Measurements from ENCODE around the gene OS9.

The OS9 gene

GRCh38 chr12:57724003-57724935 lies 30.3 kb downstream of the OS9 start:
- Mint-ChIP-seq H3K4me1 (ENCODE audit: low read depth) (peaks cover 16% of the 10 kb centered on the region), H3K4me3 (no peak overlapping the region), H3K36me3 (peaks cover 2% of the 10 kb centered on the region), H3K27me3 (no peaks in the 10 kb centered on the region), H3K9me3 (ENCODE audit: low read depth) (no peaks in the 10 kb centered on the region), H3K27ac (peak overlapping the region; percentile 50)

GRCh38 chr12:57724936-57725740 lies 31.2 kb downstream of the OS9 start:
- Mint-ChIP-seq H3K9me3 (ENCODE audit: low read depth) (no peaks in the 10 kb centered on the region), H3K27me3 (no peaks in the 10 kb centered on the region), H3K36me3 (peaks cover 2% of the 10 kb centered on the region), H3K4me1 (ENCODE audit: low read depth) (peaks cover 16% of the 10 kb centered on the region), H3K4me3 (no peak overlapping the region), H3K27ac (peak overlapping the region; percentile 50)

- H3K4me1 Mint-ChIP-seq (ENCODE audit: low read depth) = peaks cover 16% of the 10 kb centered on the region
- no peaks in the 10 kb centered on the region for H3K9me3 Mint-ChIP-seq (ENCODE audit: low read depth)
- H3K27ac Mint-ChIP-seq = no peak overlapping the region
- no peak overlapping the region for H3K4me3 Mint-ChIP-seq
- no peaks in the 10 kb centered on the region for H3K27me3 Mint-ChIP-seq
- H3K36me3 Mint-ChIP-seq = peaks cover 2% of the 10 kb centered on the region
Observed at GRCh38 chr12:57725851-57726150, 31.9 kb downstream of the OS9 start.

- H3K4me1 Mint-ChIP-seq (ENCODE audit: low read depth) = peaks cover 16% of the 10 kb centered on the region
- H3K9me3 Mint-ChIP-seq (ENCODE audit: low read depth) = no peaks in the 10 kb centered on the region
- peak overlapping the region; percentile 32 for H3K4me3 Mint-ChIP-seq
- no peaks in the 10 kb centered on the region for H3K27me3 Mint-ChIP-seq
- no peak overlapping the region for H3K27ac Mint-ChIP-seq
- H3K36me3 Mint-ChIP-seq = peaks cover 2% of the 10 kb centered on the region
Observed at GRCh38 chr12:57726151-57726883, 32.4 kb downstream of the OS9 start.

- Mint-ChIP-seq H3K36me3 (peaks cover 4% of the 10 kb centered on the region), H3K27ac (no peak overlapping the region), H3K4me3 (no peak overlapping the region), H3K27me3 (no peaks in the 10 kb centered on the region), H3K9me3 (ENCODE audit: low read depth) (no peaks in the 10 kb centered on the region), H3K4me1 (ENCODE audit: low read depth) (peaks cover 10% of the 10 kb centered on the region)
Observed at GRCh38 chr12:57726884-57727757, 33.2 kb downstream of the OS9 start.

GRCh38 chr12:57727758-57728395 lies 33.9 kb downstream of the OS9 start:
- H3K4me1 Mint-ChIP-seq (ENCODE audit: low read depth) = peaks cover 7% of the 10 kb centered on the region
- no peaks in the 10 kb centered on the region for H3K9me3 Mint-ChIP-seq (ENCODE audit: low read depth)
- no peak overlapping the region for H3K27ac Mint-ChIP-seq
- H3K27me3 Mint-ChIP-seq = no peaks in the 10 kb centered on the region
- H3K36me3 Mint-ChIP-seq = peaks cover 4% of the 10 kb centered on the region
- H3K4me3 Mint-ChIP-seq = no peak overlapping the region

- H3K27ac Mint-ChIP-seq = no peak overlapping the region
- H3K9me3 Mint-ChIP-seq (ENCODE audit: low read depth) = no peaks in the 10 kb centered on the region
- no peaks in the 10 kb centered on the region for H3K27me3 Mint-ChIP-seq
- peaks cover 6% of the 10 kb centered on the region for H3K4me1 Mint-ChIP-seq (ENCODE audit: low read depth)
- H3K36me3 Mint-ChIP-seq = peaks cover 6% of the 10 kb centered on the region
- no peak overlapping the region for H3K4me3 Mint-ChIP-seq
Observed at GRCh38 chr12:57729321-57729844, 35.5 kb downstream of the OS9 start.

GRCh38 chr12:57730336-57731067 lies 36.6 kb downstream of the OS9 start:
- Mint-ChIP-seq H3K27me3 (no peaks in the 10 kb centered on the region), H3K4me1 (ENCODE audit: low read depth) (peaks cover 4% of the 10 kb centered on the region), H3K9me3 (ENCODE audit: low read depth) (no peaks in the 10 kb centered on the region), H3K4me3 (no peak overlapping the region), H3K27ac (no peak overlapping the region), H3K36me3 (peaks cover 9% of the 10 kb centered on the region)

- Mint-ChIP-seq H3K27me3 (no peaks in the 10 kb centered on the region), H3K27ac (peak overlapping the region; percentile 66), H3K4me1 (ENCODE audit: low read depth) (peaks cover 6% of the 10 kb centered on the region), H3K9me3 (ENCODE audit: low read depth) (no peaks in the 10 kb centered on the region), H3K4me3 (no peak overlapping the region), H3K36me3 (peaks cover 9% of the 10 kb centered on the region)
Observed at GRCh38 chr12:57731411-57732080, 37.6 kb downstream of the OS9 start.

- Mint-ChIP-seq H3K4me3 (no peak overlapping the region), H3K4me1 (ENCODE audit: low read depth) (peaks cover 10% of the 10 kb centered on the region), H3K27me3 (no peaks in the 10 kb centered on the region), H3K9me3 (ENCODE audit: low read depth) (no peaks in the 10 kb centered on the region), H3K27ac (peak overlapping the region; percentile 22), H3K36me3 (peaks cover 9% of the 10 kb centered on the region)
Observed at GRCh38 chr12:57732270-57732669, 38.3 kb downstream of the OS9 start.

- Mint-ChIP-seq H3K27ac (no peak overlapping the region), H3K4me1 (ENCODE audit: low read depth) (peaks cover 10% of the 10 kb centered on the region), H3K36me3 (peaks cover 7% of the 10 kb centered on the region)
Observed at GRCh38 chr12:57732726-57733593, 39.0 kb downstream of the OS9 start.

GRCh38 chr12:57733928-57734327 lies 40.0 kb downstream of the OS9 start:
- H3K27ac Mint-ChIP-seq = no peak overlapping the region

More at GRCh38 chr12:57732726-57733593, 39.0 kb downstream of the OS9 start:
- H3K4me3 Mint-ChIP-seq = no peak overlapping the region
- no peaks in the 10 kb centered on the region for H3K9me3 Mint-ChIP-seq (ENCODE audit: low read depth)
- no peaks in the 10 kb centered on the region for H3K27me3 Mint-ChIP-seq

More at GRCh38 chr12:57733928-57734327, 40.0 kb downstream of the OS9 start:
- no peak overlapping the region for H3K4me3 Mint-ChIP-seq
- peaks cover 11% of the 10 kb centered on the region for H3K4me1 Mint-ChIP-seq (ENCODE audit: low read depth)
- peaks cover 7% of the 10 kb centered on the region for H3K36me3 Mint-ChIP-seq
- no peaks in the 10 kb centered on the region for H3K9me3 Mint-ChIP-seq (ENCODE audit: low read depth)
- no peaks in the 10 kb centered on the region for H3K27me3 Mint-ChIP-seq
